Measurements from ENCODE around the gene PSMA5. TPM values are rescaled to one million over a fixed set of nuclear protein-coding genes. Genes with fewer than 3 reads are reported as not detected.

The PSMA5 gene
- total and polyA plus RNA-seq, 2 of the 4 experiments (the other 2 are of a cell fraction): 75.5 to 107 TPM

GRCh38 chr1:109457819-109458218, 31.6 kb upstream of the PSMA5 start:
- Histone ChIP-seq H2BK15ac (ENCODE audit: low read depth, low read length) (no peak overlapping the region), H4K91ac (ENCODE audit: insufficient read depth, low read depth, low read length) (no peak overlapping the region), H4K5ac (ENCODE audit: low read depth, low read length) (no peak overlapping the region), H3K36me3 (ENCODE audit: control insufficient read depth, insufficient read depth, low read length) (no peaks in the 10 kb centered on the region), H2BK5ac (ENCODE audit: low read depth, low read length, poor library complexity, severe bottlenecking) (no peak overlapping the region), H2AFZ (replicated peaks; ENCODE audit: low read length, poor library complexity) (no peak overlapping the region), H2AK9ac (replicated peaks; ENCODE audit: low read depth, low read length, poor library complexity) (no peak overlapping the region), H4K20me1 (ENCODE audit: insufficient read depth, low read length) (no peaks in the 10 kb centered on the region), H3K18ac (ENCODE audit: low read depth, low read length) (no peak overlapping the region), H3K23ac (ENCODE audit: low read depth, low read length) (no peak overlapping the region), H2AK5ac (ENCODE audit: low read depth, low read length) (no peak overlapping the region), H3K9me1 (ENCODE audit: insufficient read depth, low read length) (no peaks in the 10 kb centered on the region), H3K9ac (ENCODE audit: low read depth, low read length) (no peak overlapping the region), H4K8ac (ENCODE audit: low read depth in 2 of 2, low read length in 2 of 2) (no peak overlapping the region), H3K14ac (replicated peaks; ENCODE audit: low read depth, low read length) (no peak overlapping the region), H3K4ac (ENCODE audit: low read depth, low read length) (no peak overlapping the region), H3K4me3 (ENCODE audit: insufficient read depth, low read depth, low read length) (no peak overlapping the region), H3K27me3 (ENCODE audit: control insufficient read depth, insufficient read depth, low read length) (peaks cover 9% of the 10 kb centered on the region), H3K79me1 (ENCODE audit: low read depth in 1 of 2, low read length in 2 of 2) (no peaks in the 10 kb centered on the region), H3K4me1 (ENCODE audit: control insufficient read depth, insufficient read depth, low read length) (no peaks in the 10 kb centered on the region), H3K9me3 (ENCODE audit: control insufficient read depth, insufficient read depth, low read length) (peaks cover 4% of the 10 kb centered on the region; the same call in 1 of the 2 replicates), H3K27ac (ENCODE audit: insufficient read depth, low read length) (no peak overlapping the region), H3K56ac (ENCODE audit: extremely low read depth, insufficient read depth, low read length) (no peak overlapping the region), H2BK120ac (ENCODE audit: low read depth, low read length) (no peak overlapping the region), H2BK20ac (ENCODE audit: low read depth, low read length) (no peak overlapping the region), H3K4me2 (ENCODE audit: low read depth, low read length) (no peak overlapping the region)
- no peak for ATAC-seq (ENCODE audit: low read depth)
- POLR2A ChIA-PET (ENCODE audit: unreplicated experiment): no interaction called here
- intact Hi-C loops (cut with micrococcal nuclease) (no loop called here), dilution Hi-C loops (cut with HindIII; ENCODE audit: low sequenced_read_pairs, unreplicated experiment) (no loop called here), in situ Hi-C loops (cut with MboI; ENCODE audit: low sequenced_read_pairs) (no loop called here)
- CTCF ChIA-PET: no interaction called here
- BruUV-seq (replicated peaks): no TSS peak
- no peak for TF ChIP-seq MAFK (IDR thresholded peaks at IDR 0.05; ENCODE audit: low read depth, low read length)
- no peak for TF ChIP-seq USF2 (IDR thresholded peaks at IDR 0.05; ENCODE audit: low read depth, low read length)
- TF ChIP-seq NFE2L2 (IDR thresholded peaks at IDR 0.05; ENCODE audit: low read depth, low read length): no peak
- TF ChIP-seq MXI1 (IDR thresholded peaks at IDR 0.05; ENCODE audit: borderline replicate concordance, low read depth, low read length): no peak
- TF ChIP-seq FOS (IDR thresholded peaks at IDR 0.05; ENCODE audit: low read depth, low read length): no peak
- TF ChIP-seq SMC3 (IDR thresholded peaks at IDR 0.05; ENCODE audit: low read depth, low read length): no peak
- TF ChIP-seq RFX5 (IDR thresholded peaks at IDR 0.05; ENCODE audit: low read depth, low read length): no peak
- no peak for TF ChIP-seq RCOR1 (IDR thresholded peaks at IDR 0.05; ENCODE audit: insufficient replicate concordance, low read length)
- no peak for TF ChIP-seq CTCF (conservative IDR thresholded peaks at IDR 0.05; ENCODE audit: low read depth, low read length)
- TF ChIP-seq CHD1 (IDR thresholded peaks at IDR 0.05; ENCODE audit: low read depth, low read length): no peak
- no peak for TF ChIP-seq CEBPB (IDR thresholded peaks at IDR 0.05; ENCODE audit: low read depth, low read length)
- TF ChIP-seq RAD21 (IDR thresholded peaks at IDR 0.05; ENCODE audit: low read length): no peak
- TF ChIP-seq POLR2A (IDR thresholded peaks at IDR 0.05; ENCODE audit: low read depth, low read length): no peak
- no peak for TF ChIP-seq MAZ (IDR thresholded peaks at IDR 0.05; ENCODE audit: borderline replicate concordance, low read depth, low read length)
- no peak for TF ChIP-seq BHLHE40 (IDR thresholded peaks at IDR 0.05; ENCODE audit: low read depth, low read length)
- TF ChIP-seq ELK1 (IDR thresholded peaks at IDR 0.05; ENCODE audit: borderline replicate concordance, low read depth, low read length): no peak
- no peak for DNase-seq
- no CpG with 5 or more reads among the region's 4 CpGs for WGBS, 2 experiments (ENCODE audit: extremely low coverage in 2 of 2, insufficient read length in 1 of 2)
